ENCODE results near the gene MYCT1. TPM values are rescaled to one million over a fixed set of nuclear protein-coding genes. Genes with fewer than 3 reads are reported as not detected.

The MYCT1 gene
- total and polyA plus RNA-seq, 2 donors (not counting 1 experiment from before 2014, with no cell fraction given) = not detected

- Mint-ChIP-seq H3K27ac (no peak overlapping the region), H3K4me3 (no peak overlapping the region), H3K4me1 (no peaks in the 10 kb centered on the region), H3K27me3 (peaks cover 13% of the 10 kb centered on the region), H3K9me3 (ENCODE audit: insufficient read depth) (peaks cover 2% of the 10 kb centered on the region)
- Histone ChIP-seq H3K9me3 (ENCODE audit: control extremely low read depth in 1 of 3, control insufficient read depth in 2 of 3, insufficient read depth in 1 of 3, low read length in 2 of 3) (peaks cover 0 to 6% (median 0%) of the 10 kb centered on the region in 3 donors), H3K36me3 (replicated peaks in 1 of 2; ENCODE audit: control extremely low read depth in 1 of 2, control insufficient read depth in 1 of 2, extremely low read depth in 1 of 2, insufficient read depth in 2 of 2, low read length in 1 of 2) (no peaks in the 10 kb centered on the region), H3K4me1 (ENCODE audit: control insufficient read depth in 2 of 2, insufficient read depth in 2 of 2, low read length in 2 of 2) (no peaks in the 10 kb centered on the region), H2AFZ (ENCODE audit: insufficient read depth, low read depth, low read length, poor library complexity, severe bottlenecking) (no peak overlapping the region), H3K4me2 (replicated peaks; ENCODE audit: low read depth, low read length, poor library complexity, severe bottlenecking) (no peak overlapping the region), H3K27ac (ENCODE audit: low read length in 2 of 2) (no peak overlapping the region), H3K27me3 (replicated peaks in 1 of 4; ENCODE audit: control extremely low read depth in 1 of 4, control insufficient read depth in 3 of 4, insufficient read depth in 4 of 4, low read length in 3 of 4) (no peaks in the 10 kb centered on the region), H3K9ac (ENCODE audit: low read length) (no peak overlapping the region), H3K79me2 (ENCODE audit: control insufficient read depth, insufficient read depth, low read length) (no peaks in the 10 kb centered on the region), H3K4me3 (ENCODE audit: control extremely low read depth in 1 of 5, extremely low read depth in 1 of 5, insufficient read depth in 1 of 5, low read depth in 2 of 5, low read length in 4 of 5) (no peak overlapping the region), H4K20me1 (ENCODE audit: control insufficient read depth, insufficient read depth, low read length, poor library complexity, severe bottlenecking) (no peaks in the 10 kb centered on the region)
- TF ChIP-seq, protein P1, sequence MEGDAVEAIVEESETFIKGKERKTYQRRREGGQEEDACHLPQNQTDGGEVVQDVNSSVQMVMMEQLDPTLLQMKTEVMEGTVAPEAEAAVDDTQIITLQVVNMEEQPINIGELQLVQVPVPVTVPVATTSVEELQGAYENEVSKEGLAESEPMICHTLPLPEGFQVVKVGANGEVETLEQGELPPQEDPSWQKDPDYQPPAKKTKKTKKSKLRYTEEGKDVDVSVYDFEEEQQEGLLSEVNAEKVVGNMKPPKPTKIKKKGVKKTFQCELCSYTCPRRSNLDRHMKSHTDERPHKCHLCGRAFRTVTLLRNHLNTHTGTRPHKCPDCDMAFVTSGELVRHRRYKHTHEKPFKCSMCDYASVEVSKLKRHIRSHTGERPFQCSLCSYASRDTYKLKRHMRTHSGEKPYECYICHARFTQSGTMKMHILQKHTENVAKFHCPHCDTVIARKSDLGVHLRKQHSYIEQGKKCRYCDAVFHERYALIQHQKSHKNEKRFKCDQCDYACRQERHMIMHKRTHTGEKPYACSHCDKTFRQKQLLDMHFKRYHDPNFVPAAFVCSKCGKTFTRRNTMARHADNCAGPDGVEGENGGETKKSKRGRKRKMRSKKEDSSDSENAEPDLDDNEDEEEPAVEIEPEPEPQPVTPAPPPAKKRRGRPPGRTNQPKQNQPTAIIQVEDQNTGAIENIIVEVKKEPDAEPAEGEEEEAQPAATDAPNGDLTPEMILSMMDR (IDR thresholded peaks at IDR 0.05) = no peak
- ChIA-PET POLR2A (no interaction called here), CTCF (interaction anchor here (0.7 kb wide), 1 partner anchor 8 kb away, joined by 3 read pairs; no protein-coding TSS in a partner anchor)
- no CpG with 5 or more reads among the region's 2 CpGs for WGBS (ENCODE audit: insufficient coverage)
- intact Hi-C loops (cut with micrococcal nuclease) = no loop called here
- ATAC-seq (ENCODE audit: low read depth) = no peak
- no peak for DNase-seq
Observed at GRCh38 chr6:152705327-152705726, 7.6 kb downstream of the MYCT1 start.

DNA sequence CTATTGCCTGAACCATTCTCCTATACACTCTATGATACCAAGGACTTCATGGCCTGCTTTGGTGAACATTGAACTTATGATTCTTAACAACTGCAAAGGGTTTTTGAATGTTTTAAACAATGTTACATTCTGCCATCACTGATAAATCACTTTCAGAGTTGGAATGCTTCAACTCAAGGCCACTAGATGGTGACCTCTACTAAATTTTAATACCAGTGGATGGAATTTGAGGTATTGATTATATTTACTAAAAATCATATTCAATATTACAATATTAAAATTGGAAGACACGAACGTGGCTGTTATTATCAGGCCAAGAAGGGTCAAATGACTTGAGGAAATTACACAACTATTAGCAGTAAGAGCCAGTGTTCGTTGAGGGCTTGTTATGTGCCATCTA is 18.6 kb downstream of the MYCT1 start:
- Mint-ChIP-seq H3K9me3 (ENCODE audit: insufficient read depth) (peaks cover 9% of the 10 kb centered on the region), H3K4me3 (no peak overlapping the region), H3K27me3 (no peaks in the 10 kb centered on the region), H3K4me1 (no peaks in the 10 kb centered on the region), H3K27ac (no peak overlapping the region)
- Histone ChIP-seq H2AFZ (ENCODE audit: insufficient read depth, low read depth, low read length, poor library complexity, severe bottlenecking) (no peak overlapping the region), H3K27ac (ENCODE audit: low read length in 2 of 2) (no peak overlapping the region), H3K4me1 (ENCODE audit: control insufficient read depth in 2 of 2, insufficient read depth in 2 of 2, low read length in 2 of 2) (no peaks in the 10 kb centered on the region), H3K9ac (ENCODE audit: low read length) (no peak overlapping the region), H3K36me3 (replicated peaks in 1 of 2; ENCODE audit: control extremely low read depth in 1 of 2, control insufficient read depth in 1 of 2, extremely low read depth in 1 of 2, insufficient read depth in 2 of 2, low read length in 1 of 2) (no peaks in the 10 kb centered on the region), H3K79me2 (ENCODE audit: control insufficient read depth, insufficient read depth, low read length) (no peaks in the 10 kb centered on the region), H3K27me3 (replicated peaks in 1 of 4; ENCODE audit: control extremely low read depth in 1 of 4, control insufficient read depth in 3 of 4, insufficient read depth in 4 of 4, low read length in 3 of 4) (no peaks in the 10 kb centered on the region), H3K4me3 (ENCODE audit: control extremely low read depth in 1 of 5, extremely low read depth in 1 of 5, insufficient read depth in 1 of 5, low read depth in 2 of 5, low read length in 4 of 5) (no peak overlapping the region), H4K20me1 (ENCODE audit: control insufficient read depth, insufficient read depth, low read length, poor library complexity, severe bottlenecking) (no peaks in the 10 kb centered on the region), H3K9me3 (ENCODE audit: control extremely low read depth in 1 of 3, control insufficient read depth in 2 of 3, insufficient read depth in 1 of 3, low read length in 2 of 3) (peaks cover 0 to 8% (median 0%) of the 10 kb centered on the region in 3 donors), H3K4me2 (replicated peaks; ENCODE audit: low read depth, low read length, poor library complexity, severe bottlenecking) (no peak overlapping the region)
- ATAC-seq (ENCODE audit: low read depth) = no peak
- WGBS (ENCODE audit: insufficient coverage) = no CpG with 5 or more reads among the region's 3 CpGs
- ChIA-PET CTCF (no interaction called here), POLR2A (no interaction called here)
- TF ChIP-seq, protein P1 (IDR thresholded peaks at IDR 0.05) = no peak
- no peak for TF ChIP-seq EZH2 (IDR thresholded peaks at IDR 0.05; ENCODE audit: borderline replicate concordance, insufficient read depth, low read depth, low read length, poor library complexity, severe bottlenecking)
- no peak for DNase-seq
- intact Hi-C loops (cut with micrococcal nuclease) = no loop called here
